Measurements from ENCODE around the gene DCP1B.

DCP1B gene

GRCh38 chr12:1918081-1918883 lies 86.0 kb downstream of the DCP1B start, which contains the start of gene CACNA2D4:
CACNA2D4 (minus strand) TSS chr12:1918652; CDS start chr12:1918473, 179 bp downstream.
- no peak for DNase-seq

- no peak for DNase-seq
These were observed 86.8 kb downstream of the DCP1B start for GRCh38 chr12:1917172-1918070.

- no peak for DNase-seq
These were observed 87.7 kb downstream of the DCP1B start for GRCh38 chr12:1916371-1917171.

- DNase-seq: no peak
These were observed 88.9 kb downstream of the DCP1B start for GRCh38 chr12:1915082-1915968.

GRCh38 chr12:1914114-1914911 lies 89.9 kb downstream of the DCP1B start:
- no peak for DNase-seq

GRCh38 chr12:1913377-1914113 lies 90.7 kb downstream of the DCP1B start:
- no peak for DNase-seq

GRCh38 chr12:1912580-1913376 lies 91.5 kb downstream of the DCP1B start:
- no peak for DNase-seq

- no peak for DNase-seq
These were observed 92.4 kb downstream of the DCP1B start for GRCh38 chr12:1911598-1912575.

GRCh38 chr12:1910468-1910867 lies 93.8 kb downstream of the DCP1B start:
- no peak for DNase-seq

GRCh38 chr12:1908758-1909157 lies 95.5 kb downstream of the DCP1B start:
- no peak for DNase-seq

GRCh38 chr12:1907652-1908611 lies 96.3 kb downstream of the DCP1B start:
- DNase-seq: peak; percentile 58 to 68

- DNase-seq: no peak
These were observed 97.7 kb downstream of the DCP1B start for GRCh38 chr12:1906579-1906978.

GRCh38 chr12:1904875-1905274 lies 99.4 kb downstream of the DCP1B start:
- no peak for DNase-seq

- no peak for DNase-seq
These were observed 107.3 kb downstream of the DCP1B start for GRCh38 chr12:1896964-1897363.
